GM12801 (cell line): Measurements from ENCODE around the gene TBC1D7.

Experiments used
- CTCF ChIP-seq: IDR thresholded peaks from one replicate; pipeline ENCODE4 v1.5.1; 2011; ENCODE audit warnings: control low read depth; ENCODE audit not compliant: insufficient read length; ENCODE audit errors: extremely low read depth

The TBC1D7 gene

GRCh38 chr6:13296536-13296997 is 31.8 kb downstream of the TBC1D7 start:
- TF ChIP-seq CTCF = no peak

- TF ChIP-seq CTCF = no peak
Measured at GRCh38 chr6:13295576-13295975, 32.8 kb downstream of the TBC1D7 start.

- TF ChIP-seq CTCF = no peak
Measured at GRCh38 chr6:13294499-13295069, 33.8 kb downstream of the TBC1D7 start.

- TF ChIP-seq CTCF = no peak
Measured at GRCh38 chr6:13292774-13293173, 35.6 kb downstream of the TBC1D7 start.

GRCh38 chr6:13290335-13290734 is 38.0 kb downstream of the TBC1D7 start:
- no peak for TF ChIP-seq CTCF

- TF ChIP-seq CTCF = no peak
Measured at GRCh38 chr6:13289789-13290318, 38.5 kb downstream of the TBC1D7 start.

GRCh38 chr6:13288969-13289391 is 39.4 kb downstream of the TBC1D7 start:
- no peak for TF ChIP-seq CTCF
